Suprapubic skin (tissue), 4 donors: Measurements from ENCODE around the gene ISLR2. TPM values are rescaled to one million over a fixed set of nuclear protein-coding genes. Genes with fewer than 3 reads are reported as not detected.

ENCODE experiments used
- DNase-seq, 2 donors: peaks; one replicate each; pipeline ENCODE4 v3.0.0-alpha.2; 2019; ENCODE audit warnings: low spot score in 2 of 2
- H3K27ac ChIP-seq: fragments of 200-600 bp; sonication (generic); one replicate; pipeline ENCODE4 v1.5.1; 2019
- H3K27me3 ChIP-seq: fragments of 200-600 bp; sonication (generic); one replicate; pipeline ENCODE4 v1.5.1; 2019
- H3K36me3 ChIP-seq: fragments of 200-600 bp; sonication (generic); one replicate; pipeline ENCODE4 v1.5.1; 2019
- H3K4me1 ChIP-seq: fragments of 200-600 bp; sonication (generic); one replicate; pipeline ENCODE4 v1.5.1; 2019
- H3K4me3 ChIP-seq: fragments of 200-600 bp; sonication (generic); one replicate; pipeline ENCODE4 v1.5.1; 2019; ENCODE audit warnings: mild to moderate bottlenecking
- H3K9me3 ChIP-seq: fragments of 200-600 bp; sonication (generic); one replicate; pipeline ENCODE4 v1.5.1; 2019
- CTCF ChIP-seq, 2 donors: fragments of 200-600 bp in 1 of 2; fragments of 450-650 bp in 1 of 2; sonication (generic) in 1 of 2; IDR thresholded peaks; one replicate each; pipeline ENCODE4 v1.5.1; 2016 to 2019; ENCODE audit warnings: antibody characterized with exemption in 2 of 2, mild to moderate bottlenecking in 1 of 2, moderate library complexity in 1 of 2
- EP300 ChIP-seq: sonication (generic); formaldehyde crosslinking; IDR thresholded peaks from one replicate; pipeline ENCODE4 v1.6.1; 2017; ENCODE audit warnings: antibody characterized with exemption
- POLR2A ChIP-seq, 2 donors: fragments of 450-650 bp; IDR thresholded peaks; one replicate each; pipeline ENCODE4 v1.6.1; 2017; ENCODE audit warnings: antibody characterized with exemption in 2 of 2, mild to moderate bottlenecking in 2 of 2, moderate library complexity in 2 of 2
- POLR2AphosphoS5 ChIP-seq, 3 donors: sonication (generic); formaldehyde crosslinking; IDR thresholded peaks; one replicate each; pipeline ENCODE4 v1.6.1; 2017; ENCODE audit warnings: antibody characterized with exemption in 3 of 3
- WGBS: methylation state at CpG from one replicate; pipeline ENCODE4 v1.1.5; 2018; 5-methylcytosine and 5-hydroxymethylcytosine counted together
- total RNA-seq, 4 donors: library from RNA; depleted of rRNA; stranded (reverse); fragments of >200 nt; gene quantifications; one replicate each; pipeline ENCODE4 v1.1.0, GENCODE V29; 2016

ISLR2 gene
- total RNA-seq, 4 donors from 2014 or later = 0.57 to 1.9 (median 1.1) TPM; not detected in 1

- H3K4me1 ChIP-seq = peaks cover 26% of the 10 kb centered on the region
- H3K4me3 ChIP-seq = peak overlapping the region; percentile 51
- TF ChIP-seq CTCF (IDR thresholded peaks at IDR 0.05) (no peak), POLR2AphosphoS5 (IDR thresholded peaks at IDR 0.05) (no peak), POLR2A (IDR thresholded peaks at IDR 0.05) (no peak), EP300 (no peak)
- H3K27ac ChIP-seq = peak overlapping the region; percentile 45
- WGBS = 3% methylated on average over 19 of the region's 26 CpGs
- no peaks in the 10 kb centered on the region for H3K36me3 ChIP-seq
- no peak for DNase-seq
- H3K27me3 ChIP-seq = peaks cover 86% of the 10 kb centered on the region
- H3K9me3 ChIP-seq = no peaks in the 10 kb centered on the region
Measured at GRCh38 chr15:74136540-74136813, 6.1 kb downstream of the ISLR2 start.

- no peak for DNase-seq
- peaks cover 81% of the 10 kb centered on the region for H3K27me3 ChIP-seq
Measured at GRCh38 chr15:74136814-74137536, 6.6 kb downstream of the ISLR2 start.

GRCh38 chr15:74137537-74137894 lies 7.1 kb downstream of the ISLR2 start:
- no peak for DNase-seq
- H3K9me3 ChIP-seq = no peaks in the 10 kb centered on the region
- H3K4me3 ChIP-seq = no peak overlapping the region
- H3K36me3 ChIP-seq = no peaks in the 10 kb centered on the region
- WGBS = 64% methylated on average over 2 of the region's 2 CpGs
- H3K4me1 ChIP-seq = peaks cover 26% of the 10 kb centered on the region
- H3K27ac ChIP-seq = no peak overlapping the region
- TF ChIP-seq CTCF (IDR thresholded peaks at IDR 0.05) = no peak
- TF ChIP-seq POLR2AphosphoS5 (IDR thresholded peaks at IDR 0.05) = no peak
- no peak for TF ChIP-seq EP300
- TF ChIP-seq POLR2A (IDR thresholded peaks at IDR 0.05) = no peak
- H3K27me3 ChIP-seq = peaks cover 75% of the 10 kb centered on the region

More at GRCh38 chr15:74136814-74137536, 6.6 kb downstream of the ISLR2 start:
- WGBS = 8% methylated on average over 18 of the region's 18 CpGs
- H3K4me3 ChIP-seq = peak overlapping the region; percentile 51
- H3K36me3 ChIP-seq = no peaks in the 10 kb centered on the region
- peaks cover 26% of the 10 kb centered on the region for H3K4me1 ChIP-seq
- no peak for TF ChIP-seq CTCF (IDR thresholded peaks at IDR 0.05)
- TF ChIP-seq POLR2AphosphoS5 (IDR thresholded peaks at IDR 0.05) = no peak
- TF ChIP-seq POLR2A (IDR thresholded peaks at IDR 0.05) = no peak
- TF ChIP-seq EP300 = no peak
- H3K27ac ChIP-seq = peak overlapping the region; percentile 45
- H3K9me3 ChIP-seq = no peaks in the 10 kb centered on the region

- no peak overlapping the region for H3K27ac ChIP-seq
- H3K36me3 ChIP-seq = no peaks in the 10 kb centered on the region
- peaks cover 26% of the 10 kb centered on the region for H3K4me1 ChIP-seq
- no peak for TF ChIP-seq POLR2A (IDR thresholded peaks at IDR 0.05)
- TF ChIP-seq POLR2AphosphoS5 (IDR thresholded peaks at IDR 0.05) = no peak
- no peak for TF ChIP-seq EP300
- no peak for TF ChIP-seq CTCF (IDR thresholded peaks at IDR 0.05)
- WGBS = 73% methylated on average over 4 of the region's 4 CpGs
- peaks cover 64% of the 10 kb centered on the region for H3K27me3 ChIP-seq
- no peak for DNase-seq
- H3K4me3 ChIP-seq = no peak overlapping the region
- H3K9me3 ChIP-seq = no peaks in the 10 kb centered on the region
Measured at GRCh38 chr15:74138642-74139041, 8.3 kb downstream of the ISLR2 start.

DNA sequence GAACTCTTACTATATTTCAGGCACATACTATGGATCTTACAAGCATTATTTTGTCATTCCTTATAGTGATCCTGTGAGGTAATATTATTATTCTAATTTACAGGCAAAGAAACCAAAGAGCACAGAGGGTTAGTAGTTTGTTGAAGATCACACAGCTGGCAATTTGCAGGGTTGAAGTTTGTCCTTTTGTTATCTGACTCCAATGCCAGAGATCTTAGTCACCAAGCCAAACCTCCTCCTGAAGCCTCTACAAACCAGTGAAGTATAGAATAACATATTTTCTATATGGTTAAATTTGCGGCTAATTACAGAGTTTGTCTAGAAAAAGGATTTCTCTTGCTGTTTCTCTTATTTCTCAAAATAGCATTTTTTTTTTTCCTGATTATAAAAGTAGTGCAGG lies 11.2 kb downstream of the ISLR2 start:
- TF ChIP-seq POLR2A (IDR thresholded peaks at IDR 0.05) (no peak), EP300 (no peak), POLR2AphosphoS5 (IDR thresholded peaks at IDR 0.05) (no peak), CTCF (IDR thresholded peaks at IDR 0.05) (no peak)
- Histone ChIP-seq H3K4me3 (no peak overlapping the region), H3K27me3 (peaks cover 45% of the 10 kb centered on the region), H3K27ac (no peak overlapping the region), H3K36me3 (no peaks in the 10 kb centered on the region), H3K9me3 (peaks cover under 1% of the 10 kb centered on the region), H3K4me1 (peaks cover 10% of the 10 kb centered on the region)
- WGBS = 97% methylated on average over 1 of the region's 1 CpG
- DNase-seq = no peak
